Measurements from ENCODE around the gene NRP2. TPM values are rescaled to one million over a fixed set of nuclear protein-coding genes. Genes with fewer than 3 reads are reported as not detected.

Gene NRP2
- total and polyA plus RNA-seq, 2 of the 13 experiments (the other 11 are each of a cell fraction or from before 2014, with no cell fraction given) = 0.65 to 1.4 TPM

DNA sequence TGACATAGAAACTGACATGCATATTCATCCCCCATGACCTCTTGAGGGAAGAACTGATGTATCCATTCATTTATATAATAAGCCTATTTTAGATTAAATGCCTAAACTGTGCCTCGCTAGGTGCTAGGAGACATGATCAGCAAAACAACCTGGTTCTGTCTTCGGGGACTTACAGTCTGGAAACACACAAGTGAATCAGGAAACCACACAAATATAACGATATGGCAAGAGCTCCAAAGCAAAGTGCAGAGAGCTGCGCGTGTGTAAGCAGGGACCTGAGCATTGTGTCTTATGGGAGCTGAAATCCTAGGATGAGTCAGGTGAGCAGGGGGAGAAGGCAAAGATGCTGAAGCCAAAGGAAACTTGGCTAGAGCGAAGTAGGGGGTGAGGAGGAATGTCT is 120.6 kb downstream of the NRP2 start (continued):
- TF ChIP-seq SETDB1 (CRISPR knock-in tag; IDR thresholded peaks at IDR 0.05; ENCODE audit: borderline replicate concordance) (no peak), RFX3 (CRISPR knock-in tag; IDR thresholded peaks at IDR 0.05) (no peak)

DNA sequence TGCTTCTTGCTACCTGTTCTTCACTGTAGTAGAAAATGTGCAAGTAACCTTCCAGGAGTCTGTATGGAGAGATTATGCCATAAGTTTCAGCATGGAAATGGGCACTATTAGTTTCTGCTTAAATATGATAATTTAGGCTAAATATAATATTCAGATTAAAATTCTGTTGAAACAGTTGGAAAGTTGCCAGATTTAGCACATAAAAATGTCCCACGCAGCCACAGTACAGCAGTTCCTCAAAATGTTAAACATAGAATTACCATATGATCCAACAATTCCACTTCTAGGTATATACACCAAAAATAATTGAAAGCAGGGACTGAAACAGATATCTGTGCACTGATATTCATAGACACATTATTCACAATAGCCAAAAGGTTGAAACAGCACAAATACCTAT is 121.2 kb downstream of the NRP2 start:
- DNase-seq (ENCODE audit: low spot score) = no peak
- FAIRE-seq = no peak
- WGBS (ENCODE audit: low lambda C conversion rate) = 27% methylated on average over 1 of the region's 1 CpG

More for the DNA sequence above, 121.2 kb downstream of the NRP2 start:
- H3K9me3 ChIP-seq (ENCODE audit: low read length) = no peaks in the 10 kb centered on the region
- H4K20me1 ChIP-seq (ENCODE audit: insufficient read depth, low read length) = no peaks in the 10 kb centered on the region
- no peak overlapping the region for H3K27ac ChIP-seq (ENCODE audit: extremely low read length, insufficient read depth, low read length)
- H3K4me2 ChIP-seq (ENCODE audit: low read depth, low read length) = no peak overlapping the region
- CTCF ChIA-PET (ENCODE audit: low intra/inter-chr PET ratio, low total read pairs) = no interaction called here
- peaks cover 17% of the 10 kb centered on the region for H3K4me1 ChIP-seq (ENCODE audit: insufficient read depth, low read length)
- in situ Hi-C loops (cut with HindIII; ENCODE audit: extremely low pct_ligation_motif_present, low pct_unique_long_range_greater_than_20kb) = no loop called here
- H3K36me3 ChIP-seq (replicated peaks in 1 of 2; ENCODE audit: control insufficient read depth in 1 of 2, insufficient read depth in 2 of 2, low read length in 2 of 2) = no peaks in the 10 kb centered on the region
- TF ChIP-seq, protein P1, sequence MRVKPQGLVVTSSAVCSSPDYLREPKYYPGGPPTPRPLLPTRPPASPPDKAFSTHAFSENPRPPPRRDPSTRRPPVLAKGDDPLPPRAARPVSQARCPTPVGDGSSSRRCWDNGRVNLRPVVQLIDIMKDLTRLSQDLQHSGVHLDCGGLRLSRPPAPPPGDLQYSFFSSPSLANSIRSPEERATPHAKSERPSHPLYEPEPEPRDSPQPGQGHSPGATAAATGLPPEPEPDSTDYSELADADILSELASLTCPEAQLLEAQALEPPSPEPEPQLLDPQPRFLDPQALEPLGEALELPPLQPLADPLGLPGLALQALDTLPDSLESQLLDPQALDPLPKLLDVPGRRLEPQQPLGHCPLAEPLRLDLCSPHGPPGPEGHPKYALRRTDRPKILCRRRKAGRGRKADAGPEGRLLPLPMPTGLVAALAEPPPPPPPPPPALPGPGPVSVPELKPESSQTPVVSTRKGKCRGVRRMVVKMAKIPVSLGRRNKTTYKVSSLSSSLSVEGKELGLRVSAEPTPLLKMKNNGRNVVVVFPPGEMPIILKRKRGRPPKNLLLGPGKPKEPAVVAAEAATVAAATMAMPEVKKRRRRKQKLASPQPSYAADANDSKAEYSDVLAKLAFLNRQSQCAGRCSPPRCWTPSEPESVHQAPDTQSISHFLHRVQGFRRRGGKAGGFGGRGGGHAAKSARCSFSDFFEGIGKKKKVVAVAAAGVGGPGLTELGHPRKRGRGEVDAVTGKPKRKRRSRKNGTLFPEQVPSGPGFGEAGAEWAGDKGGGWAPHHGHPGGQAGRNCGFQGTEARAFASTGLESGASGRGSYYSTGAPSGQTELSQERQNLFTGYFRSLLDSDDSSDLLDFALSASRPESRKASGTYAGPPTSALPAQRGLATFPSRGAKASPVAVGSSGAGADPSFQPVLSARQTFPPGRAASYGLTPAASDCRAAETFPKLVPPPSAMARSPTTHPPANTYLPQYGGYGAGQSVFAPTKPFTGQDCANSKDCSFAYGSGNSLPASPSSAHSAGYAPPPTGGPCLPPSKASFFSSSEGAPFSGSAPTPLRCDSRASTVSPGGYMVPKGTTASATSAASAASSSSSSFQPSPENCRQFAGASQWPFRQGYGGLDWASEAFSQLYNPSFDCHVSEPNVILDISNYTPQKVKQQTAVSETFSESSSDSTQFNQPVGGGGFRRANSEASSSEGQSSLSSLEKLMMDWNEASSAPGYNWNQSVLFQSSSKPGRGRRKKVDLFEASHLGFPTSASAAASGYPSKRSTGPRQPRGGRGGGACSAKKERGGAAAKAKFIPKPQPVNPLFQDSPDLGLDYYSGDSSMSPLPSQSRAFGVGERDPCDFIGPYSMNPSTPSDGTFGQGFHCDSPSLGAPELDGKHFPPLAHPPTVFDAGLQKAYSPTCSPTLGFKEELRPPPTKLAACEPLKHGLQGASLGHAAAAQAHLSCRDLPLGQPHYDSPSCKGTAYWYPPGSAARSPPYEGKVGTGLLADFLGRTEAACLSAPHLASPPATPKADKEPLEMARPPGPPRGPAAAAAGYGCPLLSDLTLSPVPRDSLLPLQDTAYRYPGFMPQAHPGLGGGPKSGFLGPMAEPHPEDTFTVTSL (CRISPR knock-in tag; IDR thresholded peaks at IDR 0.05; ENCODE audit: borderline replicate concordance) = no peak
- no peak for TF ChIP-seq TBX2 (CRISPR knock-in tag; IDR thresholded peaks at IDR 0.05; ENCODE audit: borderline replicate concordance)
- H2AFZ ChIP-seq (ENCODE audit: low read length) = no peak overlapping the region
- H3K9ac ChIP-seq (ENCODE audit: insufficient read depth, low read depth, low read length) = no peak overlapping the region
- POLR2A ChIA-PET = no interaction called here
- no peaks in the 10 kb centered on the region for H3K79me2 ChIP-seq (ENCODE audit: insufficient read depth, low read length)
- H3K27me3 ChIP-seq (ENCODE audit: control insufficient read depth in 1 of 2, insufficient read depth in 2 of 2, low read length in 2 of 2) = peaks cover 3 to 31% of the 10 kb centered on the region in 2 experiments; a peak in 4 of 5 replicates
- no TSS peak for BruUV-seq (replicated peaks)
- no peak for ATAC-seq
- intact Hi-C loops (cut with micrococcal nuclease; ENCODE audit: unreplicated experiment) = no loop called here
- no peak overlapping the region for H3K4me3 ChIP-seq (replicated peaks in 1 of 3; ENCODE audit: insufficient read depth in 1 of 3, low read depth in 2 of 3, low read length in 3 of 3)
